HG02884 (cell line): ENCODE data around the gene TUBGCP3.
A peak's percentile ranks its signal among the peaks of the same experiment; 100 is the strongest.
"Not testable (repeated sequence)": the region's sequence is repeated elsewhere in the genome, so short reads cannot be mapped to it uniquely, and the experiment has no call there.

Source experiments
- ATAC-seq: cut with Tn5 transposase; IDR thresholded peaks from one replicate; pipeline ENCODE4 v1.9.1; 2021; ENCODE audit warnings: mild to moderate bottlenecking, moderate library complexity; ENCODE audit not compliant: unreplicated experiment

Gene TUBGCP3, protein sequence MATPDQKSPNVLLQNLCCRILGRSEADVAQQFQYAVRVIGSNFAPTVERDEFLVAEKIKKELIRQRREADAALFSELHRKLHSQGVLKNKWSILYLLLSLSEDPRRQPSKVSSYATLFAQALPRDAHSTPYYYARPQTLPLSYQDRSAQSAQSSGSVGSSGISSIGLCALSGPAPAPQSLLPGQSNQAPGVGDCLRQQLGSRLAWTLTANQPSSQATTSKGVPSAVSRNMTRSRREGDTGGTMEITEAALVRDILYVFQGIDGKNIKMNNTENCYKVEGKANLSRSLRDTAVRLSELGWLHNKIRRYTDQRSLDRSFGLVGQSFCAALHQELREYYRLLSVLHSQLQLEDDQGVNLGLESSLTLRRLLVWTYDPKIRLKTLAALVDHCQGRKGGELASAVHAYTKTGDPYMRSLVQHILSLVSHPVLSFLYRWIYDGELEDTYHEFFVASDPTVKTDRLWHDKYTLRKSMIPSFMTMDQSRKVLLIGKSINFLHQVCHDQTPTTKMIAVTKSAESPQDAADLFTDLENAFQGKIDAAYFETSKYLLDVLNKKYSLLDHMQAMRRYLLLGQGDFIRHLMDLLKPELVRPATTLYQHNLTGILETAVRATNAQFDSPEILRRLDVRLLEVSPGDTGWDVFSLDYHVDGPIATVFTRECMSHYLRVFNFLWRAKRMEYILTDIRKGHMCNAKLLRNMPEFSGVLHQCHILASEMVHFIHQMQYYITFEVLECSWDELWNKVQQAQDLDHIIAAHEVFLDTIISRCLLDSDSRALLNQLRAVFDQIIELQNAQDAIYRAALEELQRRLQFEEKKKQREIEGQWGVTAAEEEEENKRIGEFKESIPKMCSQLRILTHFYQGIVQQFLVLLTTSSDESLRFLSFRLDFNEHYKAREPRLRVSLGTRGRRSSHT

DNA sequence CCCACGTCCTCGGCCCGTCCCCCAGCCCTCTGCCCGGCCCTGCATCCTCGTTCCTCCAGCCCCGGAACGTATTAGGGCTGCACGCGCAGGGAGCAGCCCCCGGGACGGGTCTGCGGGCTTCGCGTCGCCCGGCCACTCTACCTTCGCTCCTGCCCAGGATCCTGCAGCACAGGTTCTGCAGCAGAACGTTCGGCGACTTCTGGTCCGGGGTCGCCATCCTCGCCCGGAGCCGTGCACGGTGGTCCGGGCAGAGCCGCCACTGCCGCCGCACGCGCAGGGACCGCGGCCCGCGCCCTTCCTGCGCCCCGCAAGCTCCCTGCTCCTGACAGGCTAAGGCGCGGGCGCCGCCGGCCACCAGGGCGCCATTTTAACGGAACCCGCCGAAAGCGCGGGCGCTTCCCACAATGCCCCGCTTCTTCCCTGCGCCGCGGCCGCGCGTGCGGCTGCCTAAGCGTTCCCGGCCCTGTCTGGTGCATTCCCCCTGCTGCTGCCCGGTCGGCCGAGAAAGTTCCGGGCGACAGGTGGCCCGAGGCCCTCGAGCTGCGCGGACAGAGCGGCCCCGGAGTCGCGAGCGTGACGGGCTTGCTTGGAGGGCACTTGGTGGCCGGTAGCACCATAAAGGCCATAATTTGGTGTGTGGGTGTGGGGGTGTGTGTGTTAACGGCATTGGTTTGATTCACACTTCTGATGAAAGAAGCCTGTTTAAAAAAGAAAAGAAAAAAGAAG, at the start of gene TUBGCP3:
TSS of gene TUBGCP3 (minus strand) at position 390 of the 726 bp plus-strand sequence. CDS start at position 217, 173 bp downstream.
- ATAC-seq = peak; percentile 69

DNA sequence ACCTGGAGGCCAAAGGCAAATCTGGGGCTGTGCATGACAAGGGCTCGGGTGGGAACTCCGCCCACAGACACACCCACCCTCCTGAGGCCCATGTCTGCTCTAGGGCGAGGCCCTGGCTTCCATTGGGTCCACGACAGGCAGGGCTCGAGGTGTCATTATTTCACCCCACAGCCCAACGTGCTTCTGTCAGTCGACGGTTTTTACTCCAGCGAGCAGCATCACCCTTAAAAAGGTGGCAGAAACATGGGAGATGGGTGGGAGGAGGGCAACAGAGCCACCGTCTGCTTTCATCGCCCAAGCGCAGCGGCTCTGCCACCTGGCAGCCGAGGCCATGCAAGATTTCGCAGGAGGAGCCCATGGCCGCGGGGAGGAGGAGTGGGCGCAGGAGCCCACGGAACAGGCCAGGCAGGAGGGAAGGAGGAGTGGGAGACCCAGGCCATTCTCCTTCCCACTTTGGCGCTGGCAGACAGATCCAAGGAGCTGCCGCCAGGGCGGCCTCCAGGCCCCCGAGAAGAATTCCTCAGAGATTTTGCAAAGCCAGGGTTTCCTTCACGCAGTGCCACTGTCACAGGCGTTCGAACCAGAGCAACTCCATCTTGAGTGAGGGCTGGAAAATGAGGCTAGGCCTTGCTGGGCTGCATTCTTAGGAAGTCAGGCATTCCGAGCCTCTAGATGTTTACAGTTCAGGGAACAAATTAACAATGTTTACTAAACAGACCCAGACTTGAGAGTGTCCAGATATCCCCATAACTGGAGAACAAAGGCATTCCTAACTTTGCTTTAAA, 49.3 kb upstream of the TUBGCP3 start:
- ATAC-seq = no peak

DNA sequence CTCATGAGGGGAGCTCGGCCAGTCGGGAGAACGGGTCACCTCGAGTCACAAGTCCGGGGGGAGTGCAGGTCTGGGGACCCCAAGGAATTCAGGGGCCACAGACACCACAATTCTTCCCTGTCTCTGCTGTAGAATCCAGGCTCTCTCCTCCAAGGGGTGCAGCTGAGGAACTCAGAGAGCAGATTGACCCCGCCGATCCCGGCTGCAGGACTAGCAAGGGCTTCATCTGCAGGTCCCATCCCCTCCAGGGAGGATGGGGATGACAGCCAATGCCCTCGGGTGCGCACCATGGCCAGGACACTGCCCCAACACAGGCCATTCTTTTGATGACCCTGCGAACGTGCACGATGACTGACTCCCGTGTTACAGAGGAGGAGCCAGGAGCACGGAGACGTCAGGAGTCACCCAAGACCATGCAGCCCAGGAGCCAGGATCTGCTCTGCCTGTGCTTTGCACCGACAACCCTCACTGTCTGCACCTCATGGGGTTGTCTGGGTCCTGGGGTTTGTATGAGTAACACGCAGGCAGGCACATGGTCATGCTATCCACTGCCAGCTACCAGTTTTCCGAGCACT, 48.5 kb upstream of the TUBGCP3 start:
- ATAC-seq = no peak

DNA sequence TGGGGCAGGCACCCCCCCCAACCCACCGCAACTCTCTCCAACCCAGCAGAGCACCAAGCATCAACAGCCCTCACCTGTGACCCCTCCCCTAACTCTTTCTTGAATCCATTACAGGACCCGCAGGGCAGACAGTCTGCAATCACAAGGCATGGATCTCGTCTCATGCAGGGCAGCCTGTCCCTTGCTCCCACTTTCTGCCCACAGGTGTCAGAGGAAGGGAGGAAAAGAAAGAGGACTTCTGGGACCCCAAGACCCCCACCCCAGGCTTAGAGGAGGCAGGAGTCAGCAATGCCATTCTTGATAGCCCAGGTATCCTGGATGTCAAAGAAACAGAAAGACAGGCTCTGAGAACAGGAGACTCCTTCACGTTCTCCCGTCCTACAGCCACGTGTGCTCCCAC, 47.4 kb upstream of the TUBGCP3 start:
- no peak for ATAC-seq

DNA sequence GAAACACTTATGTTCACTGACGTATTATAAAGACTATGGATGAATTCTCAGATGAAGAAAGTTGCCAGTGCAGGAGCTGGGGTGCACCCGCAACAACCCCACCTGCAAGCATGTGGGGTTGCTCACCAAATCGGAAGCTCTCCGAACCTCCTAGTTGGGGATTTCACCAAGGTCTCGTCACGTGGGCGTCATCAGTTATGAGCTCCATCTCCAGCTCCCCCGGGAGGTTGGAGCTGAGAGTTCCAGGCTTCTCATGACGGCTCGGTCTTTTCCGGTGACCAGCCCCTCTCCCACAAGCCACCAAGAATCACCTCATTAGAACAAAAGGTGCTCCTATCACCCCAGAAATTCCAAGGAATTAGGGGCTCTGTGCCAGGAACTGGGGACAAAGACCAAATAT, 46.1 kb upstream of the TUBGCP3 start:
- ATAC-seq = no peak

DNA sequence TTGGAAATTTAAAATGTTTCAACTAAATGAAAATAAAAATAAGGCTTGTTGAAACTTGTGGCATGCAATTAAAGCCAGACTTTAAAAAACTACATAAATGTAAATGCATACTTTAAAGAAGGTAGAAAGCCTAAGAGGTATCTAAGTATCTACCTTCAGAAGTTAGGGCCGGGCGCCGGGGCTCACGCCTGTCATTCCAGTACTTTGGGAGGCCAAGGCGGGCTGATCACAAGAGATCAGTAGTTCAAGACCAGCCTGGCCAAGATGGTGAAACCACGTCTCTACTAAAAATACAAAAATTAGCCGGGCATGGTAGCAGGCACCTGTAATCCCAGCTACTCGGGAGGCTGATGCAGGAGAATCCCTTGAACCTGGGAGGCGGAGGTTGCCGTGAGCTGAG, 42.3 kb upstream of the TUBGCP3 start:
- not testable (repeated sequence) for ATAC-seq

DNA sequence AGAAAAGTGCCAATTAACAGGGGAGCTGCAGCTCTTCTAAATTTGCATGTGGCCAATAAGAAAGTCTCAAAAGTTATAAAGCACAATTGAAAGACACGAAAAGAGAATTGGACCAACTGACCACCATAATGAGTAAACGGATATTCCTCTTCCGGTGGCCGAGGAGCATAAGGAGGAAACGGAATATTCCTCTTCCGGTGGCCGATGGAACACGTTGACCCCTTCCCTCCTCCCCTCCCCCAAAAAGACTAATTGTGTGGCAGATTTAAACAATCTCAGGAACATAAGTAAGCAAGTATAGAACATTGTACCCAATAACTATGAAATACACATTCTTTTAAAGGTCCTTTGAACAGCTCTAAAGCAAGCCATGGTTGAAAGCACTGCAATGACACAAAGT, 41.2 kb upstream of the TUBGCP3 start:
- ATAC-seq = no peak

DNA sequence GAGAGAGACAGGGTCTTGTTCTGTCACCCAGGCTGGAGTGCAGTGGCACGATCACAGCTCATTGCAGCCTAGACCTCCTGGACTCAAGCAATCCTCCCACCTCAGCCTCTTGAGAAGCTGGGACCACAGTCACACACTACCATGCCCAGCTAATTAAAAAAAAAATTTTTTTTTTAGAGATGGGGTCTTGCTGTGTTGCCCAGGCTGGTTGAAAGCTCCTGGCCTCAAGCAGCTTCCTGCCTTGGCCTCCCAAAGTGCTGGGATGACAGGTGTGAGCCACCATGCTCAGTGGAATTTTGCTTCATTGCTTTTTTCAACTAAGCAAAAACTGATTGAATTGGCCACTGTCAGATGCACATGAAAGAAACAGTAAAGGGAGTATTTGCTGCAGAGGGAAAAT, 39.7 kb upstream of the TUBGCP3 start:
- ATAC-seq = not testable (repeated sequence)

DNA sequence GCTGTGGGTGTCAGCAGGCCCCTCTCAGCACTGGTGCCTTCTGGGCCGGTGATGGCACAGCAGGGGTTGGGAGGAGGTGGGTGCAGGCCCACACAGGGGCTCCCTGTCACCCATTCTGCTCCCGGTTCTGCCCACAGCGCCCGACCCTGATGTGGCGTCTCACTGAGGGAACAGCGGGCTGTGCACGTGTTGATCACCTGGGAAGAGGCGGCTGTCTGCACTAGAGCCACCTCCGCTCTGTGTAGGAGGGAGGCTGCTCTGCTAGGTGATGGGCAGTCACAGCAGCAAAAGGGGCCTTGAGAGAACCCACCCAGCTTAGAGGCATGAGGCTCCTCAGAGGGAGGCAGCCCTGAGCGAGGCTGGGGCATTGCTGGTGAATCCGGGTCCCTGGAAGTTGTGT, 39.2 kb upstream of the TUBGCP3 start:
- no peak for ATAC-seq

DNA sequence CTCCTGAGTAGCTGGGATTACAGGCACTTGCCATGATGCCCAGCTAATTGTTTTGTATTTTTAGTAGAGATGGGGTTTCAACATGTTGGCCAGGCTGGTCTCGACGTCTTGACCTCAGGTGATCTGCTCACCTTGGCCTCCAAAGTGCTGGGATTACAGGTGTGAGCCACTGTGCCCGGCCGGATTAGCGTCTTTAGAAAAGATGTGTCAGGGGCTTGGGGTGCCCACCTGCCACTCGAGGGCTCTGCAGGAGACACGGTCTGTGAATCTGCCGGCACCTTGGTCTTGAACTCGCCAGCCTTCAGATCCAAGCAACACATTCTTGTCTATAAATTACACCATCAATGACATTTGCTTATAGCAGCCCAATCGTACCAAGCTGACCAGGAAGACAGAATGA, 38.8 kb upstream of the TUBGCP3 start:
- no peak for ATAC-seq

DNA sequence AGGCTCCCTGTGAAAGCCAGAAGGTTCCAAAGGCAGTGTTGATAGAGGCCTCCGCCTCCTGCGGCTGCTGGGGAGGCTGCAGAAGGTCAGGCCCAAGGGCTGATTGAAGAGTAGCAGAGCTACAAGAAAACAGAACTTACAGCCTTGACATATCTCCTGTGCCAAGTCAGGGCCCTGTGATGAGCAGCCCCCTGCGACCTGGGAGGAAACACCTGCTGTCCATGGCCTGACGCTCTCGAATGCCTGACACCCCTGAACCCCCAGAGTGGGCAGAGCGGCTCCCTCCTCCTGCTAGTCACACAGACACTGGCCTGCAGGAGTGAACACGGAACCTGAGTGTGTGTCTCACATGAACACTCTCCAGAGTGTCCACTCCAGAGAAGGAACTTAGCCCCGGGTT, 38.2 kb upstream of the TUBGCP3 start:
- no peak for ATAC-seq

DNA sequence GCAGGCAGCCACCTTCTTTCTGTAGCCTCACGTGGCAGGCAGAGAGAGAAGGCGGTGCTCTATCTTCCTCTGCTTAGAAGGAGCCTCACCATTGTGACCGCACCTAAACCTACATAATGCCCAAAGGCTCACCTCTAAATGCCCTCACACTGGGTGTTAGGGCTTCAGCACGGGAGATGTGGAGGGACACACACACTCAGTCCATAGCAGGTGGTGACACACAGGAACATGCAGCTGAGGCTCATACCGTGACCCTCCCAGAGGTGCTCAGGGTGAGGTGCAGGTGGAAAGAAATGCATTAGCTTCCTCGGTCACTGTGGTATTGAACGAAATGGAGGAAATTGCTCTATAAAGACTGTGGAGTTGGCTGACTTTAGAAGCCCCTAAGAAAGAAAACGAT, 37.7 kb upstream of the TUBGCP3 start:
- ATAC-seq = no peak

DNA sequence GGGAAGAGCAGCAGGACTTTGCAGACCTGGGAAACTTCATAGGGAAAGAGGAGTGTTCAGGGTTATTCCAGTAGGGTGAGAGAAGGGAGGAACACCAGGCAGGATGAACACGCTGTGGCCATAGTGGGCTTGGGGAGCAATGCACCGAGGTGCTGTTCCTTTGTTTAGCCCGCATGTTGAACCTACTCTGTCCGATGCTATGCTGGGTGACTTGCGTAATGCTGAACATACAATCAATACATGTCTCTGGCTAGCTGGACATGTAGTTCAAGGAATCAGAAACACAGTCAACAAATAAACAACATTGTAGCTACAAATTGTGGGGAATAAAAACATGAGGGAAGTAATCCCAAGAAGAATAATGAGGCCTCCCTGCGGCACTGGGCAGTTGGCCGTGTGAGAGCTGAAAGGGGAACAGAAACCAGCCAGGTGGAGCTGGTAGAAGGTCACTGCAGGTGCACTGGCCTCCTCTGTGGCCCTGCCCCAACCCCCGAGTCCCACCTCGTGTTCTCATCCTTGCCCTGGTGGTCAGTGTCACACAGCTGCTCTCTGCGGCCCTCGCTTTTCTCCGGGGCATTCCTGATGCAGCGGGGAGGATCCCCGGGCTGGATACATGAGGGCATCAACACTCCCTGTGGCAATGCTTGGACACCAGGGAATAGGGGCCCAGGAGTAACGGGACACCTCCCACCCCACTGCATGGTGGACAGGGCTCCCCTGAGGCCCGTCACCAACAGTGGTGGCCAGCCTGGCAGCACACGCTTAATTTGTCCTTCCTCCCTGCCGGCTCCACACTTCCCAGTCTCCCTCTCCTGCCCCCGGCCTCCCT, 36.9 kb upstream of the TUBGCP3 start:
- no peak for ATAC-seq

DNA sequence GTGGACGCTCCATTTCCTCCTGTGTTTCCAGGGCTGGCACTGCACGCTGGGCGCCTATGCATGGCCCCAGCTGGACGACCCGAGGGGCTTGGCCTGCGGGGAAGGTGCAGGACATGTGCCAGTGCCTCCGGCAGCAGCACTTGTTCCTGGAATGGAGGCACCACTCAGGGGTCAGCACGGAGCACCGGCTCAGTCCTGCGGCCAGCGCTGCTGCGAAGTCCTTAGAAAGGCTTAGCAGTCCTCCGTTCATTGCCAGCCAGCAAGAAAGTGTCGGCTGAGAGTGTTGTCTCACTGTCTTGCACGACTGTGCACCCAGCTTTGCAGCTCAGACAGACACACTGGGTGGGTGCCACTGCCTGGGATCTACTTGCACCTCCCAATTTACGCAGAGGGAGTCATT, 36.1 kb upstream of the TUBGCP3 start:
- no peak for ATAC-seq

DNA sequence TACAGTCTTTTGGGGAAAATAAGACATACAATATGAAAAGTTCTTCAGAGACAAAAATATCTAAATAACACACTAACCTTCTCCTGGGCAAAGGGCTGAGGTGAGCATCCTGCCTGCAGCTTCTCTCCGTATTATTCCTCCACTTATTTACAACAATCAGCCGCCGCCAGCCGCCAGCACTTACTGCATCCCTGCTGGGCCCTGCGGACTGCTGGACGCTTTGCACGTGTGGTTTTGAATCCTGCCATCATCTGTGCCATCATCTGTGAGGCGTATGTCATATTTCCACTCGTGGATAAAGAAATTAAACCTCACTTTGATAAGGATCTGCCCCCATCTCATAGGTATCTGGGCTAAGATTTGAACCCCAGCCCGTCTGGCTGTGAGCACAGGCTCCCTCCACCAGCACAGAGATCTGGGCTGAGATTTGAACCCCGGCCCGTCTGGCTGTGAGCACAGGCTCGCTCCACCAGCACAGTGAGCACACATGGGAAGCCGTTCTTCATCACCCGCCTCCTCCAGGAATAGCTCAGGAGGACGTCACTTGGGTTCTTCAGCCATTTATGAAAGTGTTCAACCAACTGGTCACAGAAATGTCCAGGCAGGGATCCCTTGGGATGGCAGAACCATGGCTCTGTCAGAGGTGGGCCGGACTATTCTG, 35.2 kb upstream of the TUBGCP3 start:
- no peak for ATAC-seq

DNA sequence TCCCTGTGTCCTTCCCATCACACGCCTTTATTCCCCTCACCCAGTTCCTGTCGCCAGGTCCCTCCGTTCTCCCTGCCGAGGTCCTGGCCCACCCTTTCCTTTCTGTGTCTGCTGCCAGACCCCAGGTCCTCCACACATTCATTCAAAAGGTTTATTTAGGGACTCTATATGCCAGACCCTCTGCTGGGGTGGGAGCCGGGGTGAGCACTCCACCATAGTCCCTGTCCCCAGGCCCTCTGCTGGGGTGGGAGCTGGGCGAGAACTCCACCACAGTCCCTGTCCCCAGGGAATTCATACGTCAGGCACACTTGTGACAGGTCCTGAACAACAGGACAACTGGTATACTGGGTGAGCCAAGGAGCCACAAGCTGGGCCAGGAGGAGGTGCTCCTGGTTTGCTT, 34.4 kb upstream of the TUBGCP3 start:
- ATAC-seq = no peak

DNA sequence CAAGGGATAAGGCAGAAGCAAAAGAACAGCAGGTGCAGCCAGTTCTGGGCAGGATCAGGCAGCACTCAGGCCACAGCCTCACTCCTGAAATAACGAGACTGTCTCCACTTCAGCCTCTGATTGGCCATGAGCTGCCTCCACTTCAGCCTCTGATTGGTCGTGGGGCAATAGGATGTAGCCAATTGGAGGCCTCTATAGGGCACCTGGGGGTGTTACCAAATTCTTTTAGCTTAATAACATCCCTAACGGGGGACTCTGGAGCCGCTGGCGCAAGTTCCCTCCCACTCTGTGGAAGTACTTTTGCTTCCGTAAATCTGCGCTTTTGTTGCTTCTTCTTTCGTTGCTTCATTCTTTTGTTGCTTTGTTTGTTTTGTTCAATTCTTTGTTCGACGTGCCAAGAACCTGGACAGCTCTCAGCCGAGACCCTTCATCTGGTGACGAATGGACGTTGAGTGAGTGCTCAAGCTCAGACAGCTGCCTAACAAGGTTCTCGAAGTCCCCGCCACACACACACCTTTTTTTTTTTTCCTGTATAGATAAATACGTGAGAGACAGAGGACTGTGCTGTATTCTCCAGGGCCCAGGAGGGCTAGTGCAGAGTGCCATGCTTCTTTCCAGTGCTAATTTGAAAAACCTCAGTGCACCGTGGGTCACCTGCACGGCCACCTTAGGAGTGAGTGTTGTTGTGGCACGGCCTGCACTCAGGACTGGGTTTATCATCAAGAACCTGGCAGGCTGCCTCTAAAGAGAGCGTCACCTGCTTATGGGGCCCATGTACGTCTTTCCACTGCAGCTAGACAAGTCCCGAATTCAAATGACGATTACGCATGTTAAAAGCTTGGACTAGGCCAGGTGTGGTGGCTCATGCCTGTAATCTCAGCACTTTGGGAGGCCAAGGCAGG, 32.0 kb upstream of the TUBGCP3 start:
- no peak for ATAC-seq

DNA sequence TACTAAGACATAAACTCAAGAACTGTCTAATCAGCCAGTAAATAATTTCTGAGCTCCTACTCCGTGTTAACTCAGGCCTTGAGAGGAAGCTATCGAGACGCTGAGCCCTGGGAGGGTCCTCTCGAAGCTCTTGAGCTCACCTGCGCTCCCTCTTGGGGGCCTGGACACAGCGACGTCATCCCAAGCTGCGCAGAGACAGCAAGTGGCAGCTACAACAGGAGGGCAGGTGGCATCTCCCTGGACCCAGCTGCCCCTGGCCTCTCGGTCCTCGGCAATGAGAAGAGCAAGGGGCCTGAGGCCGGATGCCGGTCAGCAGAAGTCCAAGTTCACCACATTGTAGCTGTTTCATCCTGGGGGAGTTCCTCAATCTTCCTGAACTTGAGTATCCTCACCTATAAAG, 30.5 kb upstream of the TUBGCP3 start:
- ATAC-seq = no peak
